ENCODE measurements around the gene PRR14.

- TF ChIP-seq CTCF (conservative IDR thresholded peaks at IDR 0.05; ENCODE audit: low read length), result no peak
- TF ChIP-seq EZH2phosphoT487 (IDR thresholded peaks at IDR 0.05; ENCODE audit: borderline replicate concordance), result no peak
Observed at GRCh38 chr16:30650369-30651123, at the start of gene PRR14.

Measured in Loucy (cell line).